KG1 (cell line): ENCODE measurements around the gene ARHGEF25.
"Not testable (repeated sequence)": the region's sequence is repeated elsewhere in the genome, so short reads cannot be mapped to it uniquely, and the experiment has no call there.

Experiments
- DNase-seq: peaks from one replicate; lab custom pipeline; 2025; lab: John Stamatoyannopoulos, UW

The ARHGEF25 gene

GRCh38 chr12:57585156-57585555 is 26.1 kb upstream of the ARHGEF25 start:
- DNase-seq = no peak

DNA sequence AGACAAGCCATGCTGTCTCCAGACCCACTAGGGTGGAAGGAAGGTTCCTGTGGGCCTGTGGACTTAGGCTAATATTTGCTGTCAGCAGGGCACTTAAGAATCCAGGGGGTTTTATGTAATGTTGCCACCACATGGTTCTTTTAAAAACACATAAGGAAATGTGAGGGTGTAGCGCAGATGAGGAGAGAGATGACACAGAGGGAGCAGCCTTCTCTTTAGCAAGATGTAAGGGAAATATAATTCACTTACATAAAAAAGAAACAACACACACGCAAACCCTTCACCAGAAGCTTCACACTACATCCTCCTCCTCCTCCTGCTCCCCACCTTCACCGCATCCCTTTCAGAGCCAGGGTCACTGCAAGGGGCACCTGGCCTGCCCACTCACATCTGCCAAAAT is 25.1 kb upstream of the ARHGEF25 start:
- no peak for DNase-seq

DNA sequence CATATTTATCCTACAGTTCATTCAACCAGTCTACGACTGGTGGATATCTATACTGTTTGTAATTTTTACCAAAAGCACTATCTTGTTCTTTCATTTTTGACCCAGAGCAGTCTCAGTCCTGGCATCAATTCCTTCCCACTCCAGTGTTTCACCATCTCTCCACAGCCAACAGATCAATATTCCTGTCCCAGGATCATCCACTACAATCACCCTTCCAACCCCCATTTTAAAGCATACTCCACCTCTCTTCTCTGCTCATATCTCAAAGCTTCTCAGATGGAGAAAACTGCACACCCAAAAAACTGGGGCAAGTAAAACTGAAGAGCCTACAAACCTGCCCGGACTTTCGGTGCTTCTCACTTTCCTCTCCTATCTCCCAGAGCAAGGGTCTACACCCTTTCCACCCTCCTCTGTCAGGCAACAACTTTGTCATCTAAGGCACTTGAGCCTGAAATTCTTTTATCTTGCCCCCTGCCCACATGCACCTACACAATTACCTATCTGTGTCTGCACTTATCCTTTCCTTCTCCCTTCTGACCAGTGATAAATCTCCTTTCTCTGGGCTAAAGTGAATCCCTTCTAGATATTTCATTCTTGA is 24.3 kb upstream of the ARHGEF25 start:
- DNase-seq = no peak

DNA sequence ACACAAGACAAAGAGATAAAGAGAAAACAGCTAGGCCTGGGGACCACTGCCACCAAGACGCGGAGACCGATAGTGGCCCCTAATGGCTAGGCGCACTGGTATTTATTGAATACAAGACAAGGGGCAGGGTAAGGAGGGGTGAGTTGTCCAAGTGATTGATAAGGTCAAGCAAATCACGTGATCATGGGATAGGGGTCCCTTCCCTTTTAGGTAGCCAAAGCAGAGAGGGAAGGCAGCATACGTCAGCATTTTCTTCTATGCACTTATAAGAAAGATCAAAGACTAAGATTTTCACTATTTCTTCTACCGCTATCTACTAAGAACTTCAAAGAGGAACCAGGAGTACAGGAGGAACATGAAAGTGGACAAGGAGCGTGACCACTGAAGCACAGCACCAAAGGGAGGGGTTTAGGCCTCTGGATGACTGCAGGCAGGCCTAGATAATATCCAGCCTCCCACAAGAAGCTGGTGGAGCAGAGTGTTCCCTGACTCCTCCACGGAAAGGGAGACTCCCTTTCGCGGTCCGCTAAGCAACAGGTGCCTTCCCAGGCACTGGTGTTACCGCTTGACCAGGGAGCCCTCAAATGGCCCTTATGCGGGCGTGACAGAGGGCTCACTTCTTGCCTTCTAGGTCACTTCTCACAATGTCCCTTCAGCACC is 22.2 kb upstream of the ARHGEF25 start:
- not testable (repeated sequence) for DNase-seq

DNA sequence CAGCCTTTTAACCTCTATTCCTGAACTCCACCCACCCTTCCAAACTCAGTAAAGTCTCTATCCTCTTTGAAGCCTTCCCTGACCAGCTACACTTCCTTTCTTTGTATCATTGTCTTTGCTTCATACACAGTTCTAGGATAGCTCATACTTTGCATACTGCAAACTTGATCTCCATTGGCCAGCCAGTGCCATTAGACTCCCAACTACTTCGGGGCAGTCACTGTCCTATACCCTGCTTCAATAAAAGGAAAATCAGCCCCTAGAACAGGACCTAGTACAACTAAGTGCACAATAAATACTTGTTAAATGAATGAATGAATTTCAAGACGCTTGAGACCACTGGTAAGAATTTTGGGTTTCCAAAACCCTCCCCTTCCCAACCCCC is 20.8 kb upstream of the ARHGEF25 start:
- no peak for DNase-seq

- no peak for DNase-seq
Measured at GRCh38 chr12:57590864-57591781, 20.1 kb upstream of the ARHGEF25 start, which contains the start of gene PIP4K2C. TSS of gene PIP4K2C (plus strand) at chr12:57591192. CDS start at chr12:57591290, 98 bp downstream.

- no peak for DNase-seq
Measured at GRCh38 chr12:57591782-57592325, 19.4 kb upstream of the ARHGEF25 start.

- no peak for DNase-seq
Measured at GRCh38 chr12:57592551-57593165, 18.6 kb upstream of the ARHGEF25 start.

GRCh38 chr12:57593187-57593586 is 18.0 kb upstream of the ARHGEF25 start:
- DNase-seq = no peak

GRCh38 chr12:57600395-57600794 is 10.8 kb upstream of the ARHGEF25 start:
- no peak for DNase-seq

DNA sequence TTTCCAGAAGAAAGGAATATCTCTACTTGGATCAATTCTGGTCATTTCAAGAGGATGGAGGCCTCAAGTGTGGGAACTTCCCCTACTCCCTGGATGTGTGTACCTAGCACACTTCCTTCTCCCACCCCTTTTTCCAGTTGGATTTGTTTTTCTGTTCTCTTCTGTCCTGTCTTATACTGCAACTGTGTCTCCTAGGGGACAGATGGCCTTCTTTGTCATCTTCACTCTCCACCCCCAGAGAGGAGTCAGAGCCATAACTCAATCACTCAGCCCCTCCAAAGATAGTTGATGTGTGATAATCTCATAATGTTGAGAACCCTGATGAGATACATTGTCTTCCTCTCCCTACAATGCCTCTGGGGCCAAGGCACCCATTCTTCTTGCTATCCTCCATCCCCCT is 8.7 kb upstream of the ARHGEF25 start:
- DNase-seq = no peak

DNA sequence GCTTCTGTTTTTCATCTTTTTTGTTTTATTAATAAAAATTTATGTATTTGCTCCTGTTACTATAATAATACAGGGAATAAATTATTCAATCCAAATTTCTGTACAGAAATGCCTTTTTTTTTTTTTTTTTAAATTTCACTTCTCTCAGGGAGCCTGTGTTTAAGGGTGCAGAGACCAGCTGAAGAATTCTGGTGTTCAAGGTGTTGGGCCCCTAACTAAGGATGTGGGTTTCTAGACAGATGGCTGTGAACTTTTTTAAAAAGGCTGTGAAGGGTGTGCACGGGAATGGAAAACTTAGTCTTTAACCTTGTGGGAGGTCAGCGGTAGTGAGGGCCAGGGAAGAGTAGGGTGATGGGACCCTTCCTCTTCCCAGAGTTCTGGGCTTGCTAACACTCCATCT is 7.9 kb upstream of the ARHGEF25 start:
- no peak for DNase-seq

DNA sequence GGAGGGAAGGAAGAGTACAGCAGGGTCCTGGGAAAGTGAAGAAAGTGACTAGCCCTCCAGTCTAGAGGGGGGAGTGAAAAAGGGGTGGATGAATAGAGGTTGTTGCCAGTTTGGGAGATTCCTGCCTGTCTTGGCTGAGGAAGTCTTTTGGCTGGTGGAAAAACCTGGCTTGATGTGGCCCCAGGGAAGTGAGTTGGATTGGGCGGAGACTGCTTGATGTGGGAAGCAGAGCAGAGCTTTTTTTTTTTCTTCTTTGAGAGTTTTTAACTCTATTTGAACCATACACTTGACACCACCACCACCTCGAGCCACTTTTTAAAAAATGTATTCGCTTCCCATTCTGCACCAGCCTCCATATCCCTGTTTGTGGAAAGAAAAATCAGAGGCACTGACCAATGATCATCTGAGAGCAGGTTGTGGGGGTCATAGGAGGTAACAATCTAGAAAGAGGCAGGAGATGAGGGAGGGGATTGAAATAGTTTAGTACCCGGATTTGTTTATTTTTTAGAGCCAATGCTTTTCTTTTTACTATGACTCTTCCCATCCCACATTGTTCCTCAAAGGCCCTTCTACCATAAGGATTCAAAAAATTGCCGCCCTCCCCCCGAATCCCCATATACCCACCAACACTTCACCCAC is 7.3 kb upstream of the ARHGEF25 start:
- DNase-seq = no peak

GRCh38 chr12:57604454-57604991 is 6.7 kb upstream of the ARHGEF25 start, which contains the start of gene DTX3:
TSS of gene DTX3 (plus strand) at chr12:57604824. CDS start at chr12:57606518, 1,694 bp downstream.
- DNase-seq = no peak

- no peak for DNase-seq
Measured at GRCh38 chr12:57604992-57605810, 6.0 kb upstream of the ARHGEF25 start.

DNA sequence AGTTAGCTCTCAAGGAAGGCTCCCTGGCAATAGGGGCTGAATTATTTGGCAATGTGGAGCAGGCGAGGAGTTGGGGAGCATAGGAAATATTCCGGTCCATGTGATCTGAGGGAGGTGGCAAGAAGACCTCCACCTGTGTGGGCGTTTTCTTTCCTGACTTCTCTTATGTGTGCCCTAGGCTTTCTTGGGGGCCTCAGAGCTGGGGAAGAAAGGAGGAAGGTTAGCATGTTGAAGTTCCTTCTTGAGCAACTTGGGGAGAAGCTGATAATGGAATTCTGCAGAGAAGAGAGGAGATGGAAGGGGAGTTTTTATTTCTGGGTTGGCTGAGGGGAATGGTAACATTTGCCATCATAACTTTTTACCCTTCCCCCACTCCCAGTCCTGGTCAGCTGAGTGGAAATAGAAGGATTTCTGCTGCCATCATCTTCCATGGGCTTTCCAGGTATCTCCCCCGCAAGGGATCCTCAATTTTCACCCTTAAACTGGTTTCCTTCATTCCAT is 5.4 kb upstream of the ARHGEF25 start:
- DNase-seq = no peak

DNA sequence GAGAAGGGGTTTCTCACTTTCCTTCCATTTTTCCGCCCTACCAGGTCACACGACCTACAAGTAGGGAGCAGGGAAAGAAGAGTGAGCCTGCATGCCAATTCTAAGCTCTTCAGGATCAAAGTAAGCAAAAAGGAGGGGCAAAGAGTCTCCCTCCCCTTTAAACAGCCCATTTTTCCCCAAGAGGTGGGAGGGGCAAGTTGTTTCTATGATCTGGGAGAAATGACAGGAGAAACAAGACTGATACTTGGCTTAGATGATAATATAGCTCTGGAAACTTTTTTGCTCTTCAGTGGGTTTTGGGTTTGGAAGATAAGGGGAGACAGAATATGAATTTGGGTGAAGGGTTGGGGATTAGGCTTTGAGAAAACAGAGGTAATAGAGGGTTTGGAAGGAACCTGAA is 4.8 kb upstream of the ARHGEF25 start:
- DNase-seq = no peak

DNA sequence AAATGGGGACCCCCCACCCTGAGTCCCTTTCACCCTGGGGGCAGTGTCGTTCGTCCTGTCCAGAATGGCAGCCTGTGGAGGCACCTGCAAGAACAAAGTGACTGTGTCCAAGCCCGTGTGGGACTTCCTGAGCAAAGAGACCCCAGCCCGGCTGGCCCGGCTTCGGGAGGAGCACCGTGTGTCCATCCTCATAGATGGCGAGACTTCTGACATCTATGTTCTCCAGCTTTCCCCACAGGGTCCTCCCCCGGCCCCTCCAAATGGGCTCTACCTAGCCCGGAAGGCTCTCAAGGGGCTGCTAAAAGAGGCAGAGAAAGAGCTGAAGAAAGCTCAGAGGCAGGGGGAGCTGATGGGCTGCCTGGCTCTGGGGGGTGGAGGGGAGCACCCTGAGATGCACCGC is 4.4 kb upstream of the ARHGEF25 start:
- DNase-seq = no peak

DNA sequence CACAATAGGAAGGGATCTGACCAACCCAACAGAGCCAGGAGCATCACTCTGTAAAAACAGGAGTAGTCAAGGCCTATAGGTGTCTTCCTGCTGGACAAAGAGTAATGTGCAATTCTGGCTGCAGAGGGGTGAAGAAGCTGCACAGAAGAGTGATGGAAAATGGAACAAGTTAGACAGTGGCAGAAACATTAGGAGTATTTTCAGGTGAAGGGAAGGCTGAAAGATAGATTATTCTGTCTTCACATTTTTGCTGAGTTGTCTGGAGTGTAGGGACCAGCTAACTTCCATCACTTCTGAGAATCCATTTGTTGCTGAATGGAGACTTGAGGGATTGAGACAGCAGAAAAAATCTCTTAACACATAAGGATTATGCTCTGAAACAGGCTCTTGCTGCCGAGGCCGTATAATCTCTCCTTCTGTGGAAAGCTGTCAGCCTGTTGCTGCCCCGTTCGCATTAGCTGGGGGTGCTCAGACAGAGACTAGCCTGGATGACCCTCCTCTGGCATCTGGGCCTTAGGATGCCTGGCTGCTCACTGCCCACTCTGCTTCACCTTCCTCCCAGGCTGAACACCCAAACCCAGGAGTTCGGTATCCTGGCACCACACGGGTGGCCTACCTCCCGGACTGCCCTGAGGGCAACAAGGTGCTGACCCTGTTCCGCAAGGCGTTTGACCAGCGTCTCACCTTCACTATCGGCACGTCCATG is 3.1 kb upstream of the ARHGEF25 start:
- DNase-seq = no peak
